ENCODE measurements around the gene C1QTNF1.

C1QTNF1 gene

DNA sequence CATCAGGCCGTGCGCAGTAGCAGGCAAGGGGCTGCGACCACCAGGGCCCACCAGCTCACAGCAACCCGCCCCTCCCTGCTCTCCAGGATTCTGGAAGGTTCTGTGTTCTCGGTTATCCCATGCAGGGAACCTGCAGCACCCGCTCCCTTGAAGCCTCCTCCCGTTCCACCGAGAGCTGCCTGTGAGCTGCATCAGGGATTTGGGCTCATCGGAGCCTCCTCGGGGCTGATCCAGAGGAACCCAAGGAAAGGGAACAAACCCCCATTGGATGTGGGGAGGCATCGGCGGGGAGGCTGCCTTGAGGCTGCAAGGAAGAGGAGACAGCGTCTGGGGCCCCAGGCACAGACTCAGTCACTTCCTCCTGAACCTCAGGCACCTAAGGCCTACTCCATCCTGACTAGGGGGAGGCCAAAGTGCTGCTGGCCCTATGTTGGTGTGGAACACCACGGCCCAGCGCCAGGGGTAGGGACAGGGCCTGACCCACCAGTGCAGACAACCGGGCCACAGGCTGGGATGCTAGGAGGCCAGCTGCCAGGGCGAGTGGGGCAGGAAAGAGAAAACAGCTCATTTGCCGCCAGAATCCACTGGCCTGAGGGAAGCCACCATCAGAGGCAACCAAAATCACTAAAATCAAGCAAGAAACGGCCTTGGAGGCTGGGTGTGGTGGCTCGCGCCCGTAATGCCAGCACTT is 29.8 kb upstream of the C1QTNF1 start:
- no peak overlapping the region for H3K4me3 ChIP-seq (replicated peaks; ENCODE audit: low read depth, low read length)
- TF ChIP-seq, protein P1, sequence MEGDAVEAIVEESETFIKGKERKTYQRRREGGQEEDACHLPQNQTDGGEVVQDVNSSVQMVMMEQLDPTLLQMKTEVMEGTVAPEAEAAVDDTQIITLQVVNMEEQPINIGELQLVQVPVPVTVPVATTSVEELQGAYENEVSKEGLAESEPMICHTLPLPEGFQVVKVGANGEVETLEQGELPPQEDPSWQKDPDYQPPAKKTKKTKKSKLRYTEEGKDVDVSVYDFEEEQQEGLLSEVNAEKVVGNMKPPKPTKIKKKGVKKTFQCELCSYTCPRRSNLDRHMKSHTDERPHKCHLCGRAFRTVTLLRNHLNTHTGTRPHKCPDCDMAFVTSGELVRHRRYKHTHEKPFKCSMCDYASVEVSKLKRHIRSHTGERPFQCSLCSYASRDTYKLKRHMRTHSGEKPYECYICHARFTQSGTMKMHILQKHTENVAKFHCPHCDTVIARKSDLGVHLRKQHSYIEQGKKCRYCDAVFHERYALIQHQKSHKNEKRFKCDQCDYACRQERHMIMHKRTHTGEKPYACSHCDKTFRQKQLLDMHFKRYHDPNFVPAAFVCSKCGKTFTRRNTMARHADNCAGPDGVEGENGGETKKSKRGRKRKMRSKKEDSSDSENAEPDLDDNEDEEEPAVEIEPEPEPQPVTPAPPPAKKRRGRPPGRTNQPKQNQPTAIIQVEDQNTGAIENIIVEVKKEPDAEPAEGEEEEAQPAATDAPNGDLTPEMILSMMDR (IDR thresholded peaks at IDR 0.05; ENCODE audit: low read depth, low read length, missing control alignments), result no peak
- DNase-seq (ENCODE audit: extremely low read depth, low read depth), result no peak

DNA sequence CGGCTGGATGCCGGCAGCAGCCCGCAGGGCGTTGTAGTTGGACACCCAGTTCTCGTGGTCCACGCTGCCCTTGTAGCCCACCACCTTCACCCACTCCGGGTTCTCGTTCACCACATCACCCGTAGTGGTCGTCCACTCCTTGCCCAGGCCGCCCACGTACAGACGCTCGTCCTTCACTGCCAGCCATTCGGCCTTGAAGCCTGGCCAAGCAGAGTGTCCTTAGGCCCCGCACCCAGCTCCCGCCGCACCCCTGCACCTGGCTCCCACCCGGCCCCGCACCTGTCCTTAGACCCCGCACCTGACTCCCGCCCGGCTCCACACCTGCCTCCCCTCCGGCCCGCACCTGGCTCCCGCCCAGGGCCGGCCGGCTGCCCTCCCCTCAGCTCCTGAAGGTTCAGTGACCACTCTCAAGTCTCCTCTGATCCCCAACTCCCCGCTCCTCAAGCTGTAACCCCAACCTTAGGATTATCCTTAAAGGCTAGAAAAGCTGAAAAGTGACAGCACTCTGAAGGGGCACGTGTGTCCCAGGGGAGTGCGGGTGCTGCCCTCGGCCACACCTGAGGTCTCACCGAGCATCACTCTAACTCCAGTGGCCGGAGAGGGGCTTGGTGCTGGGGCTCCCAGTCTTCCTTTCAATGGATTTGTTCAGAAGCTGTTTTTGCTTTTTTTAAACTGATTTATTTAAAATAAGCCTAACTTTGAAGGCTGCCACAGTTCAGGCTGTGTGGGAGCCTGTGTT is 28.8 kb upstream of the C1QTNF1 start:
- no peak overlapping the region for H3K4me3 ChIP-seq (replicated peaks; ENCODE audit: low read depth, low read length)
- TF ChIP-seq, protein P1 (IDR thresholded peaks at IDR 0.05; ENCODE audit: low read depth, low read length, missing control alignments), result no peak
- no peak for DNase-seq (ENCODE audit: extremely low read depth, low read depth)

DNA sequence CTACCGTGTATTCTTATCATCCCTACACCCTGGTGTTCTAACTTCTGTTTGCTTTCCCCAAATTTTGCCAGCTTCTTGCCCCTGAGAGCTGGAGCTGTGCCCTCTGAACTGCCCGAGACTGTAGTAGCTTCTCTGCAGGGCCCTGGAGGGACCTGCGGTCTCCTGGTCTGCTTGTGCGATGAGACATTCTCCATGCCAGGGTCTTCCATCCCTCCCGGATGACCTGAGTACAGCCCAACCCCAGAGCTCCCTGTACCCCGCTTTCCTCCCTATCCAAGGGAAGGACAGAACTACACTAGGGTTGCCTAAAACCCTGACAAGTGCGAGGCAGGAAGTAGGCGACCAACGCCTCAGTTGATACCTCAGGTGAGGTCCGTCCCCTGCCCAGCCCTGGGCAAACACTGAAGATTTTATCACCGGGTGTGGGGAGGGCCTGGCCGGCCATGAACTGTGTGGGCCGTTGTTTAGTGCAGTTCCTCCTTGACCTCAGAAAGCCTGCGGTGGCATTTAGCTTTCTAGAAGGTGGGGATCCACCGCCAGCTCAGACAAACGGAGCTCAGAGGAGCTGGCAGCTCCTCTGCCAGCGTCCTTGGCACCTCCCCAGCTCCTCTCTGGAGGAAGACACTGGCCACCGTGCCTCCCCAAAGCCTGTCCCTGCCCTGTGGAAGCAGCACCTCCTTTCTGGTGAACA is 28.1 kb upstream of the C1QTNF1 start:
- no peak overlapping the region for H3K4me3 ChIP-seq (replicated peaks; ENCODE audit: low read depth, low read length)
- DNase-seq (ENCODE audit: extremely low read depth, low read depth), result no peak
- TF ChIP-seq, protein P1 (IDR thresholded peaks at IDR 0.05; ENCODE audit: low read depth, low read length, missing control alignments), result no peak

DNA sequence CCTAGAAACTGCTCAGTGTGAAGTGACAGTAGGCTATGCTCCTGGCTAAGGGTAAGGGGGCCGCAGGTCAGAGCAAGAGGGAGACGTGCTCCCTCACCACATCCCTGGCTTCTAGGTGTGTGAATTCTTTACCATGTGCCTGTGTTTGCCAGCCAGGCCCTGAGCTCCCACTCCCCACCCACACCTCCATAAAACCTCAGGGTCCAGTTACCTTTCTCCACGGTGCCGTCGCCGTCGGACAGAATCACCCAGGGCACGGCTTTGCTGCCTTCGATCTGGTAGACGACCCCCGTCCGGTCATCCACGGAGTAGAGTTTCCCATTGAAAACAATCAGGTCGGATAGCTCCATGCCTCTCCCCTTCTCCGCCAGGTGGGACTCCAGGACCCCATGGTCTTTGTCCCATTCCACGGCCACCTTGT is 27.2 kb upstream of the C1QTNF1 start:
- TF ChIP-seq, protein P1 (IDR thresholded peaks at IDR 0.05; ENCODE audit: low read depth, low read length, missing control alignments), result no peak
- H3K4me3 ChIP-seq (replicated peaks; ENCODE audit: low read depth, low read length), result no peak overlapping the region
- no peak for DNase-seq (ENCODE audit: extremely low read depth, low read depth)

DNA sequence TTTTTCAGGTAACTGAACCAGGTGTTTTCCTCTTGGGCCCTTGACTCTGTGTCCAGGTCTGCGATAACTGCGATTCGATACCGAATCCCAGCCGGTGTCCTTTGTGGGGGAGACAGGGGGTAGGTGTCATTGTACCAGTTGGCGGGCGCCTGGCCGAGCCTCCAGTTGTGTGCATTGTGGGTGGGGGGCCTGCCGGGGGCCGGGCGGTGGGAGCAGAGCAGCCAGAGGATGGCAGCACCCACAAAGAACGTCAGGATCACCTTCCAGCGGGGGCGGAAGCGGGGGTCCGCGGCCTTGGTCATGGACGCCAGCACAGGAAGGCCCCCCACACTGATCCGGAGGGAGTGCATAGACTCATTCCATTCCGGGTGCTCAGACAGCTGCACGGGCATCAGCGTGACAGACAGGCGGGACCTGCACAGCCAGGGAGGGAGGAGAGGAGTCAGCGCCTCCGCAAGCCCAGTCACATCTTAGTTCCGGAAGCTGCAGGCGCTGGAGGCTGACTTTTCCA is 26.7 kb upstream of the C1QTNF1 start:
- DNase-seq (ENCODE audit: extremely low read depth, low read depth), result no peak
- TF ChIP-seq, protein P1 (IDR thresholded peaks at IDR 0.05; ENCODE audit: low read depth, low read length, missing control alignments), result no peak
- no peak overlapping the region for H3K4me3 ChIP-seq (replicated peaks; ENCODE audit: low read depth, low read length)

DNA sequence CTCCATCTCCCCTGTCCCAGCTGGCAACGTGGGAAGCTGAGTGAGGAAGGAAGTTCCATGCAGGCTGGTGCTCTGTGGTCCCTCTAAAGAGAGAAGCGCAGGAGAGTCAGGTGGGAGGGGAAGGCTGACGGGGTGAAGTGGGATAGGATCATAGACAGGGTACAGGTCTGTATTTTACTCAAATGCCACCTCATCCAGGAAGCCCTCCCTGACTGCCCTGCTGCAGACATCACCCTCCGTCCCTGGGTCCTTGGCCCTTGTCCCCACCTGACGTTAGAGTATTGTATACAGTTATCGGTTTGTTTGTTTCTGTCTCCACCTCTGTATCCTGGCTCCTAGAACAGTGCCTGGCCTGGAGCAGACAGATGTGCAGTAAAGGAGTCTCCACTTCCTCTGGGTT is 26.1 kb upstream of the C1QTNF1 start:
- TF ChIP-seq, protein P1 (IDR thresholded peaks at IDR 0.05; ENCODE audit: low read depth, low read length, missing control alignments), result no peak
- DNase-seq (ENCODE audit: extremely low read depth, low read depth), result no peak
- H3K4me3 ChIP-seq (replicated peaks; ENCODE audit: low read depth, low read length), result no peak overlapping the region
